ENCODE measurements around the gene DNMT1.

Gene DNMT1

GRCh38 chr19:10100163-10100785, 94.5 kb downstream of the DNMT1 start:
- no peak for DNase-seq (ENCODE audit: low read depth in 3 of 3, low spot score in 1 of 3)

GRCh38 chr19:10096615-10096963, 98.2 kb downstream of the DNMT1 start:
- DNase-seq (ENCODE audit: low read depth in 3 of 3, low spot score in 1 of 3), result no peak

- DNase-seq (ENCODE audit: low read depth in 3 of 3, low spot score in 1 of 3), result peak; percentile 77 to 89 (median 88)
These were observed 98.7 kb downstream of the DNMT1 start for GRCh38 chr19:10095948-10096614.

GRCh38 chr19:10095622-10095947, 99.2 kb downstream of the DNMT1 start:
- no peak for DNase-seq (ENCODE audit: low read depth in 3 of 3, low spot score in 1 of 3)

GRCh38 chr19:10093295-10094186, 101.2 kb downstream of the DNMT1 start:
- DNase-seq (ENCODE audit: low read depth in 3 of 3, low spot score in 1 of 3), result no peak

- DNase-seq (ENCODE audit: low read depth in 3 of 3, low spot score in 1 of 3), result no peak
These were observed 102.0 kb downstream of the DNMT1 start for GRCh38 chr19:10092648-10093294.

- DNase-seq (ENCODE audit: low read depth in 3 of 3, low spot score in 1 of 3), result no peak
These were observed 102.7 kb downstream of the DNMT1 start for GRCh38 chr19:10091895-10092641.

GRCh38 chr19:10091370-10091687, 103.4 kb downstream of the DNMT1 start:
- no peak for DNase-seq (ENCODE audit: low read depth in 3 of 3, low spot score in 1 of 3)

- no peak for DNase-seq (ENCODE audit: low read depth in 3 of 3, low spot score in 1 of 3)
These were observed 104.9 kb downstream of the DNMT1 start for GRCh38 chr19:10089801-10090375.

GRCh38 chr19:10088949-10089554, 105.7 kb downstream of the DNMT1 start:
- no peak for DNase-seq (ENCODE audit: low read depth in 3 of 3, low spot score in 1 of 3)

GRCh38 chr19:10087296-10088061, 107.3 kb downstream of the DNMT1 start:
- DNase-seq (ENCODE audit: low read depth in 3 of 3, low spot score in 1 of 3), result no peak

GRCh38 chr19:10086591-10087192, 108.1 kb downstream of the DNMT1 start:
- DNase-seq (ENCODE audit: low read depth in 3 of 3, low spot score in 1 of 3), result peak in 1 of 3 donors; percentile 32

GRCh38 chr19:10085641-10086590, 108.8 kb downstream of the DNMT1 start, which contains the start of gene SHFL:
TSS of gene SHFL (plus strand) at chr19:10086317. CDS start at chr19:10086428, 111 bp downstream.
- DNase-seq (ENCODE audit: low read depth in 3 of 3, low spot score in 1 of 3), result peak; percentile 50 to 73 (median 70)

GRCh38 chr19:10084803-10085202, 110.0 kb downstream of the DNMT1 start:
- no peak for DNase-seq (ENCODE audit: low read depth in 3 of 3, low spot score in 1 of 3)

- DNase-seq (ENCODE audit: low read depth in 3 of 3, low spot score in 1 of 3), result no peak
These were observed 110.8 kb downstream of the DNMT1 start for GRCh38 chr19:10083911-10084310.
